Activated naive CD8-positive, alpha-beta T cell treated with anti-CD3 and anti-CD28 coated beads, Interleukin-2, amount 50 U/mL, for 16 hours (primary cell): ENCODE results near the gene SPATA31D4.

Experiments used
- DNase-seq: peaks from one replicate; pipeline ENCODE4 v3.0.0-alpha.2; 2020; ENCODE audit warnings: low read depth, low spot score

Gene SPATA31D4

GRCh38 chr9:81964218-81965171 is 36.3 kb downstream of the SPATA31D4 start:
- DNase-seq = no peak

GRCh38 chr9:81968026-81968425 is 39.8 kb downstream of the SPATA31D4 start:
- no peak for DNase-seq

- DNase-seq = no peak
Observed at GRCh38 chr9:81969971-81970370, 41.7 kb downstream of the SPATA31D4 start.

GRCh38 chr9:81971727-81972126 is 43.5 kb downstream of the SPATA31D4 start:
- no peak for DNase-seq

GRCh38 chr9:81974764-81975163 is 46.5 kb downstream of the SPATA31D4 start:
- no peak for DNase-seq

GRCh38 chr9:81976351-81976750 is 48.1 kb downstream of the SPATA31D4 start:
- no peak for DNase-seq

GRCh38 chr9:81979196-81979595 is 51.0 kb downstream of the SPATA31D4 start:
- no peak for DNase-seq

GRCh38 chr9:81980568-81980967 is 52.3 kb downstream of the SPATA31D4 start:
- no peak for DNase-seq

GRCh38 chr9:81981883-81982282 is 53.7 kb downstream of the SPATA31D4 start:
- DNase-seq = no peak
